Measurements from ENCODE around the gene SLC16A4. TPM values are rescaled to one million over a fixed set of nuclear protein-coding genes. Genes with fewer than 3 reads are reported as not detected.

SLC16A4 gene
- total and polyA plus RNA-seq, 2 donors from 2014 or later = 51.8 to 53.1 TPM

GRCh38 chr1:110430901-110431300 lies 40.1 kb upstream of the SLC16A4 start:
- DNase-seq = no peak
- no peaks in the 10 kb centered on the region for H3K27me3 ChIP-seq (ENCODE audit: control insufficient read depth, insufficient read depth, low read length)
- no peak overlapping the region for H3K4me3 ChIP-seq (ENCODE audit: low read length in 3 of 3)
- no peaks in the 10 kb centered on the region for H3K36me3 ChIP-seq (ENCODE audit: control insufficient read depth in 2 of 3, insufficient read depth in 3 of 3, low read length in 3 of 3)
- no peak for FAIRE-seq
- no peaks in the 10 kb centered on the region for H3K4me1 ChIP-seq (ENCODE audit: control insufficient read depth in 2 of 3, insufficient read depth in 2 of 3, low read depth in 1 of 3, low read length in 3 of 3)
- no peaks in the 10 kb centered on the region for H3K9me3 ChIP-seq (ENCODE audit: control insufficient read depth in 2 of 3, insufficient read depth in 1 of 3, low read length in 3 of 3)
- no peak overlapping the region for H3K27ac ChIP-seq (ENCODE audit: low read depth in 2 of 2, low read length in 2 of 2)
- H3K9ac ChIP-seq (ENCODE audit: low read length in 3 of 3) = no peak overlapping the region
- intact Hi-C loops (cut with DNase I) = no loop called here
- no peak for TF ChIP-seq CTCF (IDR thresholded peaks at IDR 0.05; ENCODE audit: borderline replicate concordance, extremely low read depth, insufficient read depth)

GRCh38 chr1:110430366-110430765 lies 39.5 kb upstream of the SLC16A4 start:
- DNase-seq = no peak
- H3K9ac ChIP-seq (ENCODE audit: low read length in 3 of 3) = no peak overlapping the region
- H3K27me3 ChIP-seq (ENCODE audit: control insufficient read depth, insufficient read depth, low read length) = no peaks in the 10 kb centered on the region
- TF ChIP-seq CTCF (IDR thresholded peaks at IDR 0.05; ENCODE audit: borderline replicate concordance, extremely low read depth, insufficient read depth) = no peak
- H3K9me3 ChIP-seq (ENCODE audit: control insufficient read depth in 2 of 3, insufficient read depth in 1 of 3, low read length in 3 of 3) = no peaks in the 10 kb centered on the region
- intact Hi-C loops (cut with DNase I) = no loop called here
- H3K4me1 ChIP-seq (ENCODE audit: control insufficient read depth in 2 of 3, insufficient read depth in 2 of 3, low read depth in 1 of 3, low read length in 3 of 3) = no peaks in the 10 kb centered on the region
- no peak for FAIRE-seq
- no peak overlapping the region for H3K4me3 ChIP-seq (ENCODE audit: low read length in 3 of 3)
- no peak overlapping the region for H3K27ac ChIP-seq (ENCODE audit: low read depth in 2 of 2, low read length in 2 of 2)
- H3K36me3 ChIP-seq (ENCODE audit: control insufficient read depth in 2 of 3, insufficient read depth in 3 of 3, low read length in 3 of 3) = no peaks in the 10 kb centered on the region

- H3K4me3 ChIP-seq (ENCODE audit: low read length in 3 of 3) = no peak overlapping the region
- H3K9me3 ChIP-seq (ENCODE audit: control insufficient read depth in 2 of 3, insufficient read depth in 1 of 3, low read length in 3 of 3) = no peaks in the 10 kb centered on the region
- DNase-seq = no peak
- no peaks in the 10 kb centered on the region for H3K36me3 ChIP-seq (ENCODE audit: control insufficient read depth in 2 of 3, insufficient read depth in 3 of 3, low read length in 3 of 3)
- no peak overlapping the region for H3K27ac ChIP-seq (ENCODE audit: low read depth in 2 of 2, low read length in 2 of 2)
- no peak for TF ChIP-seq CTCF (IDR thresholded peaks at IDR 0.05; ENCODE audit: borderline replicate concordance, extremely low read depth, insufficient read depth)
- H3K9ac ChIP-seq (ENCODE audit: low read length in 3 of 3) = no peak overlapping the region
- no peaks in the 10 kb centered on the region for H3K27me3 ChIP-seq (ENCODE audit: control insufficient read depth, insufficient read depth, low read length)
- intact Hi-C loops (cut with DNase I) = no loop called here
- FAIRE-seq = no peak
- H3K4me1 ChIP-seq (ENCODE audit: control insufficient read depth in 2 of 3, insufficient read depth in 2 of 3, low read depth in 1 of 3, low read length in 3 of 3) = no peaks in the 10 kb centered on the region
Observed at GRCh38 chr1:110428946-110429345, 38.1 kb upstream of the SLC16A4 start.

GRCh38 chr1:110426854-110427253 lies 36.0 kb upstream of the SLC16A4 start:
- no peaks in the 10 kb centered on the region for H3K9me3 ChIP-seq (ENCODE audit: control insufficient read depth in 2 of 3, insufficient read depth in 1 of 3, low read length in 3 of 3)
- H3K27ac ChIP-seq (ENCODE audit: low read depth in 2 of 2, low read length in 2 of 2) = no peak overlapping the region
- TF ChIP-seq CTCF (IDR thresholded peaks at IDR 0.05; ENCODE audit: borderline replicate concordance, extremely low read depth, insufficient read depth) = no peak
- intact Hi-C loops (cut with DNase I) = no loop called here
- H3K9ac ChIP-seq (ENCODE audit: low read length in 3 of 3) = no peak overlapping the region
- FAIRE-seq = no peak
- no peaks in the 10 kb centered on the region for H3K36me3 ChIP-seq (ENCODE audit: control insufficient read depth in 2 of 3, insufficient read depth in 3 of 3, low read length in 3 of 3)
- H3K27me3 ChIP-seq (ENCODE audit: control insufficient read depth, insufficient read depth, low read length) = no peaks in the 10 kb centered on the region
- no peak overlapping the region for H3K4me3 ChIP-seq (ENCODE audit: low read length in 3 of 3)
- no peak for DNase-seq
- no peaks in the 10 kb centered on the region for H3K4me1 ChIP-seq (ENCODE audit: control insufficient read depth in 2 of 3, insufficient read depth in 2 of 3, low read depth in 1 of 3, low read length in 3 of 3)

All from kidney (tissue), 14 donors.